ENCODE results near the gene TCHP. TPM values are rescaled to one million over a fixed set of nuclear protein-coding genes. Genes with fewer than 3 reads are reported as not detected.

TCHP gene
- total RNA-seq, 4 donors from 2014 or later, result 17.1 to 31.6 (median 21.0) TPM

DNA sequence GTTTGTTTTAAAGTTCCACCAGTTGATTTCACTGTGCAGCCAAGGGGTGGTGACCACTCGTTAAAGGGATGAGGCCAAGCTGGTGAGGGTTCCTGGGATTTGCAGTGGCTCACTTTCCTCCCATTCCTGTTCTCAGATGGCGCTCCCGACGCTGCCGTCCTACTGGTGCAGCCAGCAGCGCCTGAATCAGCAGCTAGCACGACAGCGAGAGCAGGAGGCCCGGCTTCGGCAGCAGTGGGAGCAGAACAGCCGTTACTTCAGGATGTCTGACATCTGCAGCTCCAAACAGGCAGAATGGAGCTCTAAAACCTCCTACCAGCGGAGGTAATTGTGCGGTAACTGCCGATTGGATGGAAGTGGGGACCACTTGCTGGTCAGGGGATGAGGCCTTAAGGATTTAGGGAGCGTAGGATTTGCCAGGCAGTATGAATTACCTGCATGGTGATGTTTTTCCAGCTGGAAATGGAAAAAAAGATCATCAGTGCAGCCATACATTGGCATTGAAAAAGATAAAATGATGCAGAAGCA lies 2.9 kb downstream of the TCHP start:
- Histone ChIP-seq H3K4me1 (peaks cover 14 to 33% (median 25%) of the 10 kb centered on the region in 4 donors), H3K27ac (replicated peaks in 1 of 4) (no peak overlapping the region), H3K9me3 (no peaks in the 10 kb centered on the region), H3K4me3 (no peak overlapping the region), H3K27me3 (no peaks in the 10 kb centered on the region), H3K36me3 (peaks cover 45 to 55% (median 53%) of the 10 kb centered on the region in 4 donors)
- no peak for TF ChIP-seq CTCF (IDR thresholded peaks at IDR 0.05)
- TF ChIP-seq POLR2A (IDR thresholded peaks at IDR 0.05; ENCODE audit: low read depth), result no peak
- TF ChIP-seq POLR2AphosphoS5 (IDR thresholded peaks at IDR 0.05), result no peak
- TF ChIP-seq EP300 (IDR thresholded peaks at IDR 0.05), result no peak
- no peak for DNase-seq (ENCODE audit: extremely low spot score)
- intact Hi-C loops (cut with DNase I), result no loop called here
- WGBS, result 84% methylated on average over 14 of the region's 15 CpGs

- Histone ChIP-seq H3K36me3 (peaks cover 55 to 78% (median 76%) of the 10 kb centered on the region in 4 donors), H3K9me3 (no peaks in the 10 kb centered on the region), H3K4me3 (no peak overlapping the region), H3K27ac (replicated peaks in 1 of 4) (no peak overlapping the region), H3K4me1 (peaks cover 9 to 23% (median 18%) of the 10 kb centered on the region in 4 donors), H3K27me3 (no peaks in the 10 kb centered on the region)
- TF ChIP-seq CTCF (IDR thresholded peaks at IDR 0.05) (no peak), POLR2A (IDR thresholded peaks at IDR 0.05; ENCODE audit: low read depth) (no peak), EP300 (IDR thresholded peaks at IDR 0.05) (no peak)
- intact Hi-C loops (cut with DNase I), result no loop called here
- no peak for DNase-seq (ENCODE audit: extremely low spot score)
- WGBS, result 94% methylated on average over 10 of the region's 10 CpGs
Observed at GRCh38 chr12:109905301-109905700, 5.2 kb downstream of the TCHP start.

GRCh38 chr12:109910254-109910968 lies 10.3 kb downstream of the TCHP start:
- Histone ChIP-seq H3K36me3 (peaks cover 50 to 100% (median 97%) of the 10 kb centered on the region in 4 donors), H3K27ac (replicated peaks in 1 of 4) (no peak overlapping the region)

GRCh38 chr12:109910969-109911348 lies 10.9 kb downstream of the TCHP start:
- WGBS, result 95% methylated on average over 4 of the region's 12 CpGs
- intact Hi-C loops (cut with DNase I), result no loop called here

More at GRCh38 chr12:109910254-109910968, 10.3 kb downstream of the TCHP start:
- 84% methylated on average over 6 of the region's 8 CpGs for WGBS
- Histone ChIP-seq H3K4me1 (no peaks in the 10 kb centered on the region), H3K27me3 (no peaks in the 10 kb centered on the region), H3K9me3 (no peaks in the 10 kb centered on the region), H3K4me3 (no peak overlapping the region)
- intact Hi-C loops (cut with DNase I), result no loop called here
- DNase-seq (ENCODE audit: extremely low spot score), result no peak
- TF ChIP-seq POLR2A (IDR thresholded peaks at IDR 0.05; ENCODE audit: low read depth) (no peak), EP300 (IDR thresholded peaks at IDR 0.05) (no peak), CTCF (IDR thresholded peaks at IDR 0.05) (no peak), POLR2AphosphoS5 (IDR thresholded peaks at IDR 0.05) (no peak)

More at GRCh38 chr12:109910969-109911348, 10.9 kb downstream of the TCHP start:
- no peak for DNase-seq (ENCODE audit: extremely low spot score)
- no peak overlapping the region for H3K4me3 ChIP-seq
- H3K9me3 ChIP-seq, result no peaks in the 10 kb centered on the region
- peaks cover 51 to 100% (median 97%) of the 10 kb centered on the region in 4 donors for H3K36me3 ChIP-seq
- no peaks in the 10 kb centered on the region for H3K27me3 ChIP-seq
- TF ChIP-seq POLR2AphosphoS5 (IDR thresholded peaks at IDR 0.05) (no peak), POLR2A (IDR thresholded peaks at IDR 0.05; ENCODE audit: low read depth) (no peak), EP300 (IDR thresholded peaks at IDR 0.05) (no peak), CTCF (IDR thresholded peaks at IDR 0.05) (no peak)
- no peak overlapping the region for H3K27ac ChIP-seq (replicated peaks in 1 of 4)
- no peaks in the 10 kb centered on the region for H3K4me1 ChIP-seq
